Heart left ventricle (tissue), 11 donors: ENCODE data around the gene F7. TPM values are rescaled to one million over a fixed set of nuclear protein-coding genes. Genes with fewer than 3 reads are reported as not detected.

Source experiments
- polyA plus RNA-seq, 2 donors: library from polyadenylated mRNA; stranded (reverse); fragments of 200-250 nt; gene quantifications; one replicate each; pipeline ENCODE4 v1.2.3, GENCODE V29; 2013
- total RNA-seq, 9 donors: library from RNA; depleted of rRNA in 2 of 9; stranded (reverse); fragments of >200 nt in 2 of 9; fragmentation: NEBNext Ultra II Directional in 3 of 9; extraction: Animal tissue kit (Norgen Biotek cat#: 25700) in 3 of 9; gene quantifications; one replicate each; pipeline versions ENCODE4 v1.1.0 to v1.2.4, GENCODE V29; 2016 to 2023
- donor health status: ischemic (EF 13 %, LVEDD 7.1; RV severe dilation, severe dysfunction).
- donor health status: healthy with polysubstance abuse.
- donor health status: DM: no; HTN: yes; CAD: no.
- donor health status: DM: no; HTN: no; CAD: no.
- donor health status: ischemic (EF 25% LVEDD 5.7; RV mildly dilated, moderate dysfunction).
- donor health status: healthy.
- donor health status: DM: yes; HTN: yes; CAD: no.
- donor health status: PGD.
- donor health status: nonischemic (EF 23%, LVEDD 6.1; RV moderate dilation, normal function).

F7 gene
- total and polyA plus RNA-seq, 11 donors: 0.01 to 0.41 (median 0.13) TPM; not detected in 7

Other genes with a start within 250 kb of the F7 start
- gene MCF2L, start 136.6 kb upstream of the F7 start, total RNA-seq: 10 to 100 TPM; 26.0 to 61.0 (median 43.6) TPM
- gene MCF2L, start 136.6 kb upstream of the F7 start, polyA plus RNA-seq: 10 to 100 TPM; 37.7 to 40.0 TPM
- 10 to 100 TPM in 4 of 9 donors, 1 to 10 TPM in 5; 2.4 to 13.6 (median 9.8) TPM for gene F10, start 17.0 kb downstream of the F7 start, total RNA-seq
- 1 to 10 TPM; 2.4 to 9.2 TPM for gene F10, start 17.0 kb downstream of the F7 start, polyA plus RNA-seq
- not detected for gene PROZ, start 52.9 kb downstream of the F7 start, total RNA-seq
- gene PROZ, start 52.9 kb downstream of the F7 start, polyA plus RNA-seq: not detected
- 10 to 100 TPM; 40.1 to 60.2 (median 45.2) TPM for gene PCID2, start 102.9 kb downstream of the F7 start, total RNA-seq
- 10 to 100 TPM; 30.0 to 57.7 TPM for gene PCID2, start 102.9 kb downstream of the F7 start, polyA plus RNA-seq
- gene CUL4A, start 103.8 kb downstream of the F7 start, total RNA-seq: 100 to 1,000 TPM in 7 of 9 donors, 10 to 100 TPM in 2; 86.7 to 121 (median 114) TPM
- 10 to 100 TPM; 29.7 to 82.1 TPM for gene CUL4A, start 103.8 kb downstream of the F7 start, polyA plus RNA-seq
- 100 to 1,000 TPM in 5 of 9 donors, 10 to 100 TPM in 4; 77.5 to 214 (median 101) TPM for gene LAMP1, start 191.4 kb downstream of the F7 start, total RNA-seq
- gene LAMP1, start 191.4 kb downstream of the F7 start, polyA plus RNA-seq: 10 to 100 TPM; 41.4 to 96.1 TPM